Panc1 (cell line): Measurements from ENCODE around the gene MRPL11. TPM values are rescaled to one million over a fixed set of nuclear protein-coding genes. Genes with fewer than 3 reads are reported as not detected.

ENCODE experiments used
- ATAC-seq: fragments of 200-7000 bp; cut with Tn5 transposase; 2 replicates; pipeline ENCODE4 v1.9.1; 2020; ENCODE audit warnings: mild to moderate bottlenecking, moderate library complexity
- BruUV-seq: library from RNA; stranded (reverse); fragments of 400-500 nt; replicated peaks from 2 replicates; lab custom pipeline; 2021; lab: Mats Ljungman, UMichigan
- CTCF ChIA-PET: fragments of 300-600 bp; sonication (Branson Sonifier 250); formaldehyde crosslinking; loops from one replicate; lab custom pipeline; 2022; ENCODE audit warnings: antibody characterized with exemption; lab: Charles Lee
- POLR2A ChIA-PET: fragments of 300-600 bp; sonication (Branson Sonifier 250); formaldehyde crosslinking; loops from one replicate; lab custom pipeline; 2022; ENCODE audit warnings: antibody characterized with exemption; lab: Charles Lee
- DNase-seq: peaks from one replicate; pipeline ENCODE4 v3.0.0-alpha.2; 2010; ENCODE audit warnings: low read depth, low spot score
- H3K27ac ChIP-seq: 2 replicates; pipeline ENCODE4 v1.5.1; 2011; ENCODE audit warnings: mild to moderate bottlenecking, low read length, inconsistent platforms
- H3K27me3 ChIP-seq: fragments of 200-500 bp; sonication (Bioruptor generic); 2 replicates; pipeline ENCODE4 v1.6.0; 2014; ENCODE audit warnings: low read length, inconsistent platforms; ENCODE audit not compliant: control insufficient read depth, insufficient read depth
- H3K36me3 ChIP-seq: fragments of 200-500 bp; sonication (Bioruptor generic); 2 replicates; pipeline ENCODE4 v1.5.1; 2014; ENCODE audit warnings: inconsistent platforms, mild to moderate bottlenecking, low read length, moderate library complexity; ENCODE audit not compliant: control insufficient read depth, insufficient read depth
- H3K4me1 ChIP-seq: 2 replicates; pipeline ENCODE4 v1.5.1; 2011; ENCODE audit warnings: inconsistent platforms, mild to moderate bottlenecking, low read length, moderate library complexity; ENCODE audit not compliant: control insufficient read depth, insufficient read depth
- H3K4me3 ChIP-seq, 2 experiments: 2 replicates each; pipeline ENCODE4 v1.5.1; 2011 to 2012; ENCODE audit warnings: low read depth in 2 of 2, low read length in 2 of 2, mild to moderate bottlenecking in 2 of 2, inconsistent platforms in 1 of 2, moderate library complexity in 1 of 2
- H3K9me3 ChIP-seq: fragments of 200-500 bp; sonication (Bioruptor generic); 2 replicates; pipeline ENCODE4 v1.5.1; 2014; ENCODE audit warnings: low read depth, mild to moderate bottlenecking, inconsistent platforms, low read length, moderate library complexity; ENCODE audit not compliant: control insufficient read depth, insufficient read depth
- CTCF ChIP-seq: fragments of 450-650 bp; IDR thresholded peaks from 2 replicates; pipeline ENCODE4 v1.5.1; 2017; ENCODE audit warnings: mild to moderate bottlenecking
- POLR2AphosphoS5 ChIP-seq: IDR thresholded peaks from 2 replicates; pipeline ENCODE4 v1.6.1; 2012; ENCODE audit warnings: mild to moderate bottlenecking, low read depth, low read length, moderate library complexity
- REST ChIP-seq, 2 experiments: IDR thresholded peaks; 2 replicates each; pipeline ENCODE4 v1.6.1; 2011 to 2012; ENCODE audit warnings: low read depth in 2 of 2, control low read depth in 1 of 2, low read length in 1 of 2, mild to moderate bottlenecking in 1 of 2, moderate library complexity in 1 of 2; ENCODE audit not compliant: insufficient read depth in 1 of 2
- SIN3A ChIP-seq: IDR thresholded peaks from 2 replicates; pipeline ENCODE4 v1.6.1; 2012; ENCODE audit warnings: low read depth, mild to moderate bottlenecking, low read length, moderate library complexity, borderline replicate concordance; ENCODE audit not compliant: insufficient read depth
- TCF7L2 ChIP-seq: IDR thresholded peaks from 2 replicates; pipeline ENCODE4 v1.6.1; 2011; ENCODE audit warnings: mild to moderate bottlenecking, low read depth, low read length, inconsistent platforms
- in situ Hi-C: cut with HindIII; loops from 2 replicates; pipeline ENCODE4 v1.10.0; 2016; ENCODE audit warnings: low sequenced_read_pairs, low pct_unique_long_range_greater_than_20kb
- intact Hi-C: fragments of 100-400 bp; cut with micrococcal nuclease; formaldehyde crosslinking; loops from one replicate; pipeline ENCODE4 v1.10.0; 2022; ENCODE audit not compliant: unreplicated experiment
- total RNA-seq: library from RNA; stranded (reverse); gene quantifications from one replicate; pipeline ENCODE4 v1.2.1, GENCODE V29; 2021; ENCODE audit not compliant: unreplicated experiment

The MRPL11 gene
- total RNA-seq, 1 experiment from 2014 or later, result 158 TPM

GRCh38 chr11:66393954-66394353 lies 44.7 kb downstream of the MRPL11 start:
- Histone ChIP-seq H3K36me3 (no peaks in the 10 kb centered on the region), H3K9me3 (no peaks in the 10 kb centered on the region), H3K27ac (no peak overlapping the region), H3K4me1 (no peaks in the 10 kb centered on the region), H3K4me3 (no peak overlapping the region), H3K27me3 (no peaks in the 10 kb centered on the region)
- intact Hi-C loops (no loop called here), in situ Hi-C loops (no loop called here)
- TF ChIP-seq REST (IDR thresholded peaks at IDR 0.05; ENCODE audit: insufficient read depth in 1 of 2, low read depth in 2 of 2, low read length in 1 of 2) (no peak), TCF7L2 (no peak), SIN3A (no peak), CTCF (no peak), POLR2AphosphoS5 (no peak)
- DNase-seq (no peak), ATAC-seq (no peak)
- ChIA-PET CTCF (interaction anchor here (0.6 kb wide), 1 partner anchor 8 kb away, joined by 4 read pairs; no protein-coding TSS in a partner anchor), POLR2A (interaction anchor here (0.7 kb wide), 1 partner anchor 60 kb away, joined by 6 read pairs; no protein-coding TSS in a partner anchor)
- no TSS peak for BruUV-seq

- Histone ChIP-seq H3K27me3 (no peaks in the 10 kb centered on the region), H3K36me3 (no peaks in the 10 kb centered on the region), H3K4me1 (0 out of 2 replicates have a peak, but pooled peaks cover 2% of the 10 kb centered on the region), H3K9me3 (no peaks in the 10 kb centered on the region), H3K27ac (no peak overlapping the region), H3K4me3 (no peak overlapping the region)
- no TSS peak for BruUV-seq
- no peak for ATAC-seq
- CTCF ChIA-PET, result interaction anchor here (0.6 kb wide), 1 partner anchor 41 kb away, joined by 5 read pairs; no protein-coding TSS in a partner anchor
- no peak for DNase-seq
- POLR2A ChIA-PET, result interaction anchor here (0.6 kb wide), 1 partner anchor 603 kb away, joined by 8 read pairs; no protein-coding TSS in a partner anchor
- in situ Hi-C loops, result no loop called here
- TF ChIP-seq CTCF (no peak), REST (IDR thresholded peaks at IDR 0.05; ENCODE audit: insufficient read depth in 1 of 2, low read depth in 2 of 2, low read length in 1 of 2) (no peak), SIN3A (no peak), TCF7L2 (no peak), POLR2AphosphoS5 (no peak)
- intact Hi-C loops, result no loop called here
These were observed 47.3 kb downstream of the MRPL11 start for GRCh38 chr11:66391322-66391721.
